HAP-1 (cell line): Measurements from ENCODE around the gene TMEM59.
"Not testable (repeated sequence)": the region's sequence is repeated elsewhere in the genome, so short reads cannot be mapped to it uniquely, and the experiment has no call there.

Experiments
- DNase-seq, 2 experiments: peaks; one replicate each; pipeline ENCODE4 v3.0.0-alpha.2; 2016 to 2020; ENCODE audit warnings: low spot score in 2 of 2
- H3K27me3 ChIP-seq: fragments of 250-450 bp; sonication (Bioruptor Pico); 2 replicates; pipeline ENCODE4 v1.5.1; 2020; ENCODE audit warnings: low read depth, mild to moderate bottlenecking, moderate library complexity
- H3K36me3 ChIP-seq: fragments of 250-450 bp; sonication (Bioruptor Pico); replicated peaks from 2 replicates; pipeline ENCODE4 v1.5.1; 2020; ENCODE audit warnings: mild to moderate bottlenecking
- H3K4me1 ChIP-seq: fragments of 250-450 bp; sonication (Bioruptor Pico); 2 replicates; pipeline ENCODE4 v1.5.1; 2020; ENCODE audit warnings: mild to moderate bottlenecking
- H3K4me3 ChIP-seq: fragments of 250-450 bp; sonication (Bioruptor Pico); 2 replicates; pipeline ENCODE4 v1.5.1; 2020; ENCODE audit warnings: mild to moderate bottlenecking, moderate library complexity
- H3K9me3 ChIP-seq: fragments of 250-450 bp; sonication (Bioruptor Pico); 2 replicates; pipeline ENCODE4 v1.5.1; 2020; ENCODE audit warnings: mild to moderate bottlenecking, moderate library complexity
- in situ Hi-C: fragments of 300-500 bp; cut with MboI; formaldehyde crosslinking; loops from 3 replicates; pipeline ENCODE4 v1.14.3; 2020; ENCODE audit warnings: low sequenced_read_pairs, inconsistent platforms, mixed read lengths

The TMEM59 gene

DNA sequence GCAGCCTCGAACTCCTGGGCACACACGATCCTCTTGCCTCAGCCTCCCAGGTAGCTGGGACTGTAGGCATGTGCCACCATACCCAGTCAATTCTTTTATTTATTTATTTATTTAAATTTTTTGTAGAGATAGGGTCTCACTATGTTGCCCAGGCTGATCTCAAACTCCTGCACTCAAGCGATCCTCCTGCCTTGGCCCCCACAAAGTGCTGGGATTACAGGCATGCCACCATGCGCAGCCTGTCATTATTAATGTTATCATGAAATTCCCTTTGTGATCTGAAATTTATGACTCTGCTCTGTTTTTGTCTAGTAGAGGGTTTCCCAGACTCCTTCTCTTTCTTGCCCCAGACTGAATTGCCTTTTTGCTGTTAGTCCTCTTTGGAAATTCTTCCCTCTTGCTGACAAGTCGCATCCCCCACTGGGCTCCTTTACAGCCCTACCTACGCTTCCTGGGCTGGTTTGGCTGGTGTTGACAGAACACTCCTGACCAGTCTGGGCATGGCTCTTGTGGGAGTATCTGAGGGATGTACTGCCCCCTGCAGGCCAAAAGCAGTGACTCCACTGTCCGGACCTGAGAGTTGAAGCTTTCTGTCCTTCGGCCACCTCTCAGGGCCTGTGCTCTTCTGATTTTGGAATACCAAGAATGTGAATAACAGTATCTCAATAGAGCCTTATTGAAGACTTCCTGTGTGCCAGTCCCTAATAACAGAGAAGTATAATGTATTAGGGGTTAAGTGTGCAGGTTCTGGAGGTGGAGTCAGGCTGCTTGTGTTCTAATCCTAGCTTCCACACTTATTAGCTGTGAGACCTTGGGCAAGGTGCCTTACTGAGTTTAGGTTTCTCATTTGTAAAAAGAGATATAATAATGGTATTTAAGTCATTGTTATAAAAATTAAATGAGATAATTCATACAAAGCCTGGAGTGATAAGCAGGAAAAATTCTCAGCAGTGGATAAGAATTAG, 28.6 kb upstream of the TMEM59 start:
- Histone ChIP-seq H3K27me3 (no peaks in the 10 kb centered on the region), H3K4me1 (no peaks in the 10 kb centered on the region)
- DNase-seq: peak; percentile 77 to 88

GRCh38 chr1:54080598-54081049, 27.6 kb upstream of the TMEM59 start:
- Histone ChIP-seq H3K4me3 (no peak overlapping the region), H3K4me1 (no peaks in the 10 kb centered on the region)
- in situ Hi-C loops: no loop called here

More for the DNA sequence above, 28.6 kb upstream of the TMEM59 start:
- in situ Hi-C loops: no loop called here
- Histone ChIP-seq H3K9me3 (no peaks in the 10 kb centered on the region), H3K4me3 (no peak overlapping the region), H3K36me3 (no peaks in the 10 kb centered on the region)

GRCh38 chr1:54077359-54077758, 24.4 kb upstream of the TMEM59 start:
- no peak for DNase-seq
- no peaks in the 10 kb centered on the region for H3K36me3 ChIP-seq
- no peaks in the 10 kb centered on the region for H3K27me3 ChIP-seq
- in situ Hi-C loops: loop anchor here (10.0 kb wide), 1 partner anchor 407 kb away; no protein-coding TSS in a partner anchor
- no peak overlapping the region for H3K4me3 ChIP-seq
- no peaks in the 10 kb centered on the region for H3K9me3 ChIP-seq
- H3K4me1 ChIP-seq: no peaks in the 10 kb centered on the region

More at GRCh38 chr1:54080598-54081049, 27.6 kb upstream of the TMEM59 start:
- H3K9me3 ChIP-seq: no peaks in the 10 kb centered on the region
- H3K27me3 ChIP-seq: no peaks in the 10 kb centered on the region
- DNase-seq: no peak
- H3K36me3 ChIP-seq: no peaks in the 10 kb centered on the region

- in situ Hi-C loops: loop anchor here (10.0 kb wide), 1 partner anchor 414 kb away; no protein-coding TSS in a partner anchor
- peak in 1 of 2 experiments; percentile 75 for DNase-seq
- Histone ChIP-seq H3K4me3 (no peak overlapping the region), H3K9me3 (no peaks in the 10 kb centered on the region), H3K27me3 (no peaks in the 10 kb centered on the region), H3K4me1 (no peaks in the 10 kb centered on the region), H3K36me3 (no peaks in the 10 kb centered on the region)
Measured at GRCh38 chr1:54070171-54070837, 17.3 kb upstream of the TMEM59 start.

- in situ Hi-C loops: loop anchor here (10.0 kb wide), 1 partner anchor 415 kb away; no protein-coding TSS in a partner anchor
- H3K4me1 ChIP-seq: no peaks in the 10 kb centered on the region
- peak in 1 of 2 experiments; percentile 16 for DNase-seq
Measured at GRCh38 chr1:54069791-54070170, 16.8 kb upstream of the TMEM59 start.

GRCh38 chr1:54064299-54064698, 11.3 kb upstream of the TMEM59 start:
- Histone ChIP-seq H3K36me3 (no peaks in the 10 kb centered on the region; the same call in 1 of the 2 replicates), H3K27me3 (no peaks in the 10 kb centered on the region), H3K9me3 (no peaks in the 10 kb centered on the region), H3K4me1 (no peaks in the 10 kb centered on the region), H3K4me3 (no peak overlapping the region)
- in situ Hi-C loops: no loop called here
- DNase-seq: no peak

More at GRCh38 chr1:54069791-54070170, 16.8 kb upstream of the TMEM59 start:
- Histone ChIP-seq H3K36me3 (no peaks in the 10 kb centered on the region), H3K27me3 (no peaks in the 10 kb centered on the region), H3K4me3 (no peak overlapping the region), H3K9me3 (no peaks in the 10 kb centered on the region)

GRCh38 chr1:54054438-54054749, 1.4 kb upstream of the TMEM59 start:
- peaks cover 13% of the 10 kb centered on the region for H3K4me1 ChIP-seq
- H3K27me3 ChIP-seq: no peaks in the 10 kb centered on the region
- in situ Hi-C loops: no loop called here
- DNase-seq: no peak
- H3K4me3 ChIP-seq: peak overlapping the region; percentile 84
- no peaks in the 10 kb centered on the region for H3K9me3 ChIP-seq
- H3K36me3 ChIP-seq: no peaks in the 10 kb centered on the region

GRCh38 chr1:54053745-54054437, 887 bp upstream of the TMEM59 start:
- H3K4me3 ChIP-seq: peak overlapping the region; percentile 84
- H3K9me3 ChIP-seq: no peaks in the 10 kb centered on the region
- H3K36me3 ChIP-seq: no peaks in the 10 kb centered on the region
- in situ Hi-C loops: no loop called here
- peak in 1 of 2 experiments; percentile 47 for DNase-seq
- H3K4me1 ChIP-seq: peaks cover 16% of the 10 kb centered on the region
- no peaks in the 10 kb centered on the region for H3K27me3 ChIP-seq

- peak overlapping the region; percentile 84 for H3K4me3 ChIP-seq
- DNase-seq: peak; percentile 39 to 56
- H3K27me3 ChIP-seq: no peaks in the 10 kb centered on the region
- peaks cover 25% of the 10 kb centered on the region for H3K4me1 ChIP-seq
- H3K36me3 ChIP-seq: no peaks in the 10 kb centered on the region
- in situ Hi-C loops: no loop called here
- no peaks in the 10 kb centered on the region for H3K9me3 ChIP-seq
Measured at GRCh38 chr1:54052431-54052933, 522 bp downstream of the TMEM59 start.

DNA sequence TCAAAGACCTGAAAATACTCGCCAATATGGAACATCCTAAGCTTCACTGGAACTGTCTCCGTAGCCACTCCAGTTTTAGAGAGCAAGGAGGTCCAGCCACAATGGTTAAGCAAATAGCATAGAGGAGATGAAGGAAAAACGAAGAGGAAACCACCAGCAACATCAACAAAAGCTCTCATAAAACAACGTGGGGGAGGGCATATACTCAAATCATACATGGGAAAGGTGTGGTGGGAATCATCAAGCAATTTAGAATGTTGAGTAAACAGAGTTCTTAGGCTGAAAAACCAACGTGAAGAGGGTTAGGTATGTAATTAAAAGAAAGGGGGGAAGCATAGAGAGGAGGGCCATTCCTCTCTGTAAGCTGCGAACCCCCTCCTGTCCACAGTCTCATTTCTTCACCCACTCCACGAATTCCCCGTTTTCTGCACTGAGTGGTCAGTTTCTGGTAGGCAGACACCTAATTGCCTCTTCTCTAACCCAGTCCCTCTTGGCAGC, 1.0 kb downstream of the TMEM59 start:
- peak; percentile 20 to 36 for DNase-seq
- in situ Hi-C loops: no loop called here

GRCh38 chr1:54050435-54050834, 2.6 kb downstream of the TMEM59 start:
- H3K4me1 ChIP-seq: peaks cover 41% of the 10 kb centered on the region
- H3K4me3 ChIP-seq, in situ Hi-C loops: not testable (repeated sequence)

More for the DNA sequence above, 1.0 kb downstream of the TMEM59 start:
- Histone ChIP-seq H3K9me3 (no peaks in the 10 kb centered on the region), H3K36me3 (no peaks in the 10 kb centered on the region), H3K27me3 (no peaks in the 10 kb centered on the region), H3K4me1 (peaks cover 29% of the 10 kb centered on the region), H3K4me3 (peak overlapping the region; percentile 84)

DNA sequence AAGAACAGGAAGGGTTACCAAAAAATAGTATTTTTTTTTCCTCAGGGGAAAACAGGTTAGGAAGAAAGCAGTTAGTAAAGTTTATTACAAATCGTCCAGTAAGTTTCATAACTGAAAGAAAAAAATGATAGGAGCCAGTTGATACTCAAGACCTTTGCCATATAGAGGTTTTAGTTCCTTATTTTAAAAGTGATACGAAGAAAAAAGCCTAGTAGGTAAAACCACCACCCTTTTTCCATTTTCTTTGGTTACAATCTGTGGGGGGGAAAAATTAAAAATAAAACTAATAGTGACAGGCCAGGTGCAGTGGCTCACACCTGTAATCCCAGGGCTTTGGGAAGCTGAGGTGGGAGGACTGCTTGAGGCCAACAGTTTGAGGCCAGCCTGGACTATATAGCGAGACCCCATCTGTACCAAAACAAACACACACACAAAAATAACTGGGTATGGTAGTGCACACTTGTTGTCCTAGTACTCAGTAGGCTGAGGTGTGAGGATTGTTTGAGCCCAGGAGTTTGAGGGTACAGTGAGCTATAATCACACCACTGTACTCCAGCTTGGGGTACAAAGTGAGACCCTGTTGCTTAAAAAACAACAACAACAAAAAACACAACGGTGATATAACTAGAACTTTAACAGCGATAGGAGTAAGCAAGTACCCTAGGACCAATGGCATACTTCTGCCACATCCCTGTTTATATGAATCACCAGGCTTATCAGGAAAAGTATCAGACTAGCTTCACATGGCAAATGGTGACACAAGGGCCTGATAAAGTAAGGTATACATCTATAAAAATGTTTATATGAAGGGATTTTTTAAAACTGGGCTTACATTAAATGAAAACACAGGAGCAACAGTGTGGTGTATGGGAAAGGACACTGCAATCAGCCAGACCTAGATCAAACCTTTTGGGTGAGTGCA, 5.4 kb downstream of the TMEM59 start:
- Histone ChIP-seq H3K4me1 (peaks cover 42% of the 10 kb centered on the region), H3K27me3 (no peaks in the 10 kb centered on the region), H3K9me3 (no peaks in the 10 kb centered on the region), H3K4me3 (no peak overlapping the region), H3K36me3 (peaks cover 5% of the 10 kb centered on the region; the same call in 1 of the 2 replicates)
- DNase-seq: no peak
- in situ Hi-C loops: no loop called here

More at GRCh38 chr1:54050435-54050834, 2.6 kb downstream of the TMEM59 start:
- H3K9me3 ChIP-seq, H3K27me3 ChIP-seq, DNase-seq, H3K36me3 ChIP-seq: not testable (repeated sequence)
